ENCODE data around the gene DTNBP1.

DTNBP1 gene

DNA sequence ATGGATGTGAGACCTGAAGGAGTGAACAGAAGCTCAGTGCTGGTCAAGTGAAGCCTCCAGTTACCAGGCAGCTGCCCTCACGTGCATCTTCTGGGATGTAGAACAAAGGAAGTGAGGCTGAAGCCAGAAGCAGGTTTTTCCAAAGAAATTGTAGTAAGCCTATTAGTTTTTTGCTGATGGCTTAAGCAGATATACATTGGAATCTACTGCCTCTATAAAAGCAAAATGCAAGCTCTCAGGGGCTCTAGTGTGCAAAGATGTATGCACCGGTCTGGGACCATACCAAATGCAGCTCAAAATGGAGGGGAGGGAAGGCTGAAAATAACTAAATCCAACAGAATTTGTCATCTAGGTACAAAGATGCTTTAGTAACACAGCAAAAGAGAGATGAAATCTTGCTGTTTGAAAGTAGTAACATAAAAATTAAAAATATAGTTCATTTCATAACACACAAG is 77.0 kb downstream of the DTNBP1 start:
- DNase-seq (ENCODE audit: low read depth), result no peak
- TF ChIP-seq, protein P1, sequence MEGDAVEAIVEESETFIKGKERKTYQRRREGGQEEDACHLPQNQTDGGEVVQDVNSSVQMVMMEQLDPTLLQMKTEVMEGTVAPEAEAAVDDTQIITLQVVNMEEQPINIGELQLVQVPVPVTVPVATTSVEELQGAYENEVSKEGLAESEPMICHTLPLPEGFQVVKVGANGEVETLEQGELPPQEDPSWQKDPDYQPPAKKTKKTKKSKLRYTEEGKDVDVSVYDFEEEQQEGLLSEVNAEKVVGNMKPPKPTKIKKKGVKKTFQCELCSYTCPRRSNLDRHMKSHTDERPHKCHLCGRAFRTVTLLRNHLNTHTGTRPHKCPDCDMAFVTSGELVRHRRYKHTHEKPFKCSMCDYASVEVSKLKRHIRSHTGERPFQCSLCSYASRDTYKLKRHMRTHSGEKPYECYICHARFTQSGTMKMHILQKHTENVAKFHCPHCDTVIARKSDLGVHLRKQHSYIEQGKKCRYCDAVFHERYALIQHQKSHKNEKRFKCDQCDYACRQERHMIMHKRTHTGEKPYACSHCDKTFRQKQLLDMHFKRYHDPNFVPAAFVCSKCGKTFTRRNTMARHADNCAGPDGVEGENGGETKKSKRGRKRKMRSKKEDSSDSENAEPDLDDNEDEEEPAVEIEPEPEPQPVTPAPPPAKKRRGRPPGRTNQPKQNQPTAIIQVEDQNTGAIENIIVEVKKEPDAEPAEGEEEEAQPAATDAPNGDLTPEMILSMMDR (conservative IDR thresholded peaks at IDR 0.05; ENCODE audit: low read depth, low read length), result no peak
- no peak overlapping the region for H3K4me3 ChIP-seq (ENCODE audit: low read length)

DNA sequence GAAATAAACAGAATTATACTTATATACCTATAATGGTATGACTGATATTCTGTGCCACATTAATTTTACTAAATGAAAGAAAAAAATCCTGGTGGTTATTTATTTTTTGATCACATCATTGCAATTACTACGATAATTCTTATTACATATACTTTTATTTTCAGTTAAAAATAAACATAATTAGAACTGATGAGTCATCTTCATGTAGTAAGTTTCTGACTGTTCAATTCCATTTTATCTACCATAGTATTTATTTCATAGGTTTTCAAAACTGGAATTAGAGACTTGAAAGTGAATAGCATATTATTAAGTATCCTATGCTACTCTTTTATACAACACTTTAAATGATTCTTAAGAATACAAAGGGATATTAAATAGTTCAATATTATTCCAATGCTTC is 80.3 kb downstream of the DTNBP1 start:
- TF ChIP-seq, protein P1 (conservative IDR thresholded peaks at IDR 0.05; ENCODE audit: low read depth, low read length), result no peak
- no peak for DNase-seq (ENCODE audit: low read depth)
- H3K4me3 ChIP-seq (ENCODE audit: low read length), result no peak overlapping the region

DNA sequence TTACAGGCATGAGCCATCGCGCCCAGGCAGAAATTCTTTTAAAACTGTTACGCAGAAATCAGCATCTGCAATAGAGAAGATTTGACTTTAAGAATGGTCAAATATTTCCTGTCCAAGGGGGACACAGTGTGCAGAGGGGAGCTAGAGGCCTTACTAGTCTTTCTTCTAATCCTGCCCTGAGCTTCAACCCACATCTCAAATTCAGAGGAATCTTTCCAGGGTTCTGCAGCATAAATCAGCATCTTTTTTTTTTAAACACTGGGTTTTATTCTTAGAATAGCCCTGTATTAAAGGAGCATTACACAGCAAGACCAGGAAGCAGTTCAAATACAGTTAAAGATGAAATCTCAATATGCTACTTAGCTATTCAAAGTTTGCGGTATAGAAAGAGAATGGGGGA is 81.1 kb downstream of the DTNBP1 start:
- TF ChIP-seq, protein P1 (conservative IDR thresholded peaks at IDR 0.05; ENCODE audit: low read depth, low read length), result no peak
- DNase-seq (ENCODE audit: low read depth), result no peak
- no peak overlapping the region for H3K4me3 ChIP-seq (ENCODE audit: low read length)

DNA sequence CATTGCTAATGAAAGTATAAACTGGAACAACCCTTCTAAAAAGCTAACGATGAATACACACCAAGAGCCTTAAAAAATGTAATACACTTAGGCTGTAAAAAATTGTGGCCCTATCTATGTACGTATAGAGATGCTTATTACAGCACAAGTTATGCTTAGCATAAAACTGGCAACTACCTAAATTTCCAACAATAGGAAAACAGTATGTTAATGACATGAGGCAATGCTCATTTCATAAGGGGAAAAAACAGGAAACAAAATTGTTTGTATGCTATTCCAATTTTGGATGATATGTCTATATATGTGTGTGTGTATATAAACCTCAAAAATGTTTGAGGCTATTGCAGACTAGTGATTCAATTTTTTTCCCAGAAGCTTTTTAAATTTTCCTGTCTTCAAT is 82.5 kb downstream of the DTNBP1 start:
- DNase-seq (ENCODE audit: low read depth), result no peak
- TF ChIP-seq, protein P1 (conservative IDR thresholded peaks at IDR 0.05; ENCODE audit: low read depth, low read length), result no peak
- no peak overlapping the region for H3K4me3 ChIP-seq (ENCODE audit: low read length)

DNA sequence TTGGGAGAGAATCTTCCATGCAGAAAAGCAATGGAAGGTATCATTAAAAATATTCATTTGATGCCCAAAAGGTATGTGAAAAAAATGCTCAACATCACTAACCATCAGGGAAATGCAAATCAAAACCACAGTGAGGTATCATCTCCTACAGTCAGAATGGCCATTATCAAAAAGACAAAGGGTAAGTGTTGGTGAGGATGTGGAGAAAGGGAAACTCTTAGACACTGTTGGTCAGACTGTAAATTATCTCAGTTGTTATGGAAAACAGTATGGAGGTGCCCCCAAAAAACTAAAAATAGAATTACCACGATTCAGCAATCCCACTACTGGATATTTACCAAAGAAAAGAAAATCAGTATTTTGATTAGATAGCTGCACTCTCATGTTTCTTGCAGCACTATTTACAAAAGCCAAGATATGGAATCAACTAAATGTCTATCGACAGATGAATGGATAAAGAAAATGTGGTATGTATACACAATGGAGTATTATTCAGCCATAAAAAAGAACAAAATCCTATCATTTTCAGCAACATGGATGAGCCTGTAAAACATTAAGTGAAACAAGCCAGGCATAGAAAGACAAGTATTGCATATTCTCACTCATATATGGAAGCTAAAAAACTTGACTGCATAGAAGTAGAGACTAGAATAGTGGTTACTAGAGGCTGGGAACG is 84.0 kb downstream of the DTNBP1 start:
- DNase-seq (ENCODE audit: low read depth), result no peak

DNA sequence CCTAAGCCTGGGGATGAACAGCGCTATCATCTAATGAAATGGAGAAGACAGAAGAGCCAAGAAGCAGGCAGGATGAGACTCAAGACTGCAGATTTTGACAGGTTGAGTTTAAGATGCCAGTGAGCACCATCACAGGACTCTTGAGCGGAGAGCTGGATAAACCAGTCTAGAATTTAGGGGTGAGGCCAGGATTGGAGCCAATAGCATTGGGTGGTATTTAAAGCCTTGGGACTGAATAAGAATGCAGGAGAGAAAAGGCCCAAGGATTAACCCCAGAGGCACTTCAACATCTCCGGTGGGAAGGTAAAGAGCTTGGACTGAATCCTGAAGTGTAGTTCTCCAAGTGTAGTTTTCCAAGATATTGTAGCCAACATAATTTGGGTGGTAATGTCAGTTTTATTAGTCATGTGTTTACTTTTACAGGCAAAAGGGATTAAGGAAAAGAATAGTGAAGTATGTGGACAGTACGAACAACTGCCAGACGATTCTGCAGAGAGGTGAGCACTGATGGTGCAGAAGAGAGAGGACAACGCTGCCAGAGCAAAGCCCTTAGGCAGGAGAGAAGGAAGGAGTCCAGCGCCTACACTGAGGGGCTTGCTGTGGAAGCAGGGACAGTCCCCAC is 85.2 kb downstream of the DTNBP1 start:
- TF ChIP-seq, protein P1 (conservative IDR thresholded peaks at IDR 0.05; ENCODE audit: low read depth, low read length), result no peak
- DNase-seq (ENCODE audit: low read depth), result no peak
- no peak overlapping the region for H3K4me3 ChIP-seq (ENCODE audit: low read length)

More for the DNA sequence above, 84.0 kb downstream of the DTNBP1 start:
- H3K4me3 ChIP-seq (ENCODE audit: low read length), result no peak overlapping the region
- TF ChIP-seq, protein P1 (conservative IDR thresholded peaks at IDR 0.05; ENCODE audit: low read depth, low read length), result no peak

DNA sequence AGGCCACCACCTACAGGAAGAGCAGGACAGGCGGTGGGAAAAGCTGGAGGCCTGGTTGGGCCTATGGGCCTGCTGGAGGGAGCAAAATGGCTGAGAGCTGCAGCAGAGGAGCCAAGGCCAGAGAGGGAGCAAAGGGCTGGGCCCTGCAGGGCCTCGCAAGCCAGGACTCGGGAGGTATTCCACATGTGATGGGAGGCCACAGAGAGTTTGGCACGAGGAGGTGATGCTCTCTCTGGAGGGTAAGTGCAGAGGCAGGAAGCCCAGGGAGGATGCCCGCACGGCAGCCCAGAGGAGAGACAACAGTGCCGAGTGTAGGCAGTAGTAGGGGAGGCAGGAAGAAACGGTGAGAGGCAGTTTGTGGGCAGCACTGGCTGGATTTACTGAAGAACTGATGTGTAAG is 85.7 kb downstream of the DTNBP1 start:
- DNase-seq (ENCODE audit: low read depth), result no peak
- TF ChIP-seq, protein P1 (conservative IDR thresholded peaks at IDR 0.05; ENCODE audit: low read depth, low read length), result no peak

More for the DNA sequence above, 85.7 kb downstream of the DTNBP1 start:
- H3K4me3 ChIP-seq (ENCODE audit: low read length), result no peak overlapping the region

Data from retinal pigment epithelial cell (primary cell).